ENCODE results near the gene DGKB.

DGKB gene

GRCh38 chr7:14125998-14126397 is 776.6 kb downstream of the DGKB start:
- ChIA-PET CTCF (no interaction called here), POLR2A (no interaction called here)
- DNase-seq (ENCODE audit: extremely low spot score) = no peak
- no peak for TF ChIP-seq BHLHE40 (IDR thresholded peaks at IDR 0.05; ENCODE audit: borderline replicate concordance)

- ChIA-PET POLR2A (no interaction called here), CTCF (no interaction called here)
- no peak for DNase-seq (ENCODE audit: extremely low spot score)
- no peak for TF ChIP-seq TARDBP (IDR thresholded peaks at IDR 0.05)
- no peak for TF ChIP-seq FOXM1 (IDR thresholded peaks at IDR 0.05; ENCODE audit: borderline replicate concordance)
- TF ChIP-seq ZNF384 (IDR thresholded peaks at IDR 0.05) = no peak
- no peak for TF ChIP-seq FOXA1 (IDR thresholded peaks at IDR 0.05)
- TF ChIP-seq ARNT (IDR thresholded peaks at IDR 0.05) = no peak
- no peak for TF ChIP-seq NFRKB (IDR thresholded peaks at IDR 0.05)
- TF ChIP-seq LEF1 (IDR thresholded peaks at IDR 0.05; ENCODE audit: borderline replicate concordance) = no peak
- TF ChIP-seq HDGF (IDR thresholded peaks at IDR 0.05; ENCODE audit: borderline replicate concordance) = no peak
- TF ChIP-seq ELF4 (IDR thresholded peaks at IDR 0.05) = no peak
- TF ChIP-seq SP1 (IDR thresholded peaks at IDR 0.05) = no peak
- TF ChIP-seq SUZ12 (IDR thresholded peaks at IDR 0.05) = no peak
- TF ChIP-seq BHLHE40 (IDR thresholded peaks at IDR 0.05; ENCODE audit: borderline replicate concordance) = no peak
- no peak for TF ChIP-seq L3MBTL2 (conservative IDR thresholded peaks at IDR 0.05)
- no peak for TF ChIP-seq CTBP1 (IDR thresholded peaks at IDR 0.05; ENCODE audit: borderline replicate concordance)
- no peak for TF ChIP-seq PKNOX1 (IDR thresholded peaks at IDR 0.05)
- no peak for TF ChIP-seq FOXK2 (IDR thresholded peaks at IDR 0.05)
These were observed 777.8 kb downstream of the DGKB start for GRCh38 chr7:14124716-14125115.

- ChIA-PET POLR2A (no interaction called here), CTCF (no interaction called here)
- TF ChIP-seq FOXM1 (IDR thresholded peaks at IDR 0.05; ENCODE audit: borderline replicate concordance) (no peak), HDGF (IDR thresholded peaks at IDR 0.05; ENCODE audit: borderline replicate concordance) (no peak), ZNF384 (IDR thresholded peaks at IDR 0.05) (no peak), ELF4 (IDR thresholded peaks at IDR 0.05) (no peak), FOXK2 (IDR thresholded peaks at IDR 0.05) (no peak), PKNOX1 (IDR thresholded peaks at IDR 0.05) (no peak), SP1 (IDR thresholded peaks at IDR 0.05) (no peak), CTBP1 (IDR thresholded peaks at IDR 0.05; ENCODE audit: borderline replicate concordance) (no peak), SUZ12 (IDR thresholded peaks at IDR 0.05) (no peak)
- DNase-seq (ENCODE audit: extremely low spot score) = no peak
These were observed 778.6 kb downstream of the DGKB start for GRCh38 chr7:14123923-14124322.

GRCh38 chr7:14115701-14116100 is 786.9 kb downstream of the DGKB start:
- no peak for TF ChIP-seq ELF4 (IDR thresholded peaks at IDR 0.05)
- no peak for TF ChIP-seq ARNT (IDR thresholded peaks at IDR 0.05)
- TF ChIP-seq L3MBTL2 (conservative IDR thresholded peaks at IDR 0.05) = no peak
- TF ChIP-seq FOXM1 (IDR thresholded peaks at IDR 0.05; ENCODE audit: borderline replicate concordance) = no peak
- TF ChIP-seq TARDBP (IDR thresholded peaks at IDR 0.05) = no peak
- TF ChIP-seq HDGF (IDR thresholded peaks at IDR 0.05; ENCODE audit: borderline replicate concordance) = no peak
- TF ChIP-seq FOXK2 (IDR thresholded peaks at IDR 0.05) = no peak
- TF ChIP-seq FOXA1 (IDR thresholded peaks at IDR 0.05) = no peak
- TF ChIP-seq SP1 (IDR thresholded peaks at IDR 0.05) = no peak
- no peak for DNase-seq (ENCODE audit: extremely low spot score)
- POLR2A ChIA-PET = no interaction called here
- CTCF ChIA-PET = no interaction called here

GRCh38 chr7:14104861-14105260 is 797.7 kb downstream of the DGKB start:
- ChIA-PET CTCF (no interaction called here), POLR2A (no interaction called here)
- no peak for DNase-seq (ENCODE audit: extremely low spot score)
- TF ChIP-seq HDGF (IDR thresholded peaks at IDR 0.05; ENCODE audit: borderline replicate concordance) (no peak), SUZ12 (IDR thresholded peaks at IDR 0.05) (no peak), L3MBTL2 (conservative IDR thresholded peaks at IDR 0.05) (no peak), NFRKB (IDR thresholded peaks at IDR 0.05) (no peak), ARNT (IDR thresholded peaks at IDR 0.05) (no peak), SP1 (IDR thresholded peaks at IDR 0.05) (no peak), PKNOX1 (IDR thresholded peaks at IDR 0.05) (no peak), CTBP1 (IDR thresholded peaks at IDR 0.05; ENCODE audit: borderline replicate concordance) (no peak)

GRCh38 chr7:14096159-14096558 is 806.4 kb downstream of the DGKB start:
- TF ChIP-seq HDGF (IDR thresholded peaks at IDR 0.05; ENCODE audit: borderline replicate concordance) (no peak), CTBP1 (IDR thresholded peaks at IDR 0.05; ENCODE audit: borderline replicate concordance) (no peak)
- CTCF ChIA-PET = no interaction called here
- POLR2A ChIA-PET = no interaction called here
- DNase-seq (ENCODE audit: extremely low spot score) = no peak

GRCh38 chr7:14095233-14095950 is 807.2 kb downstream of the DGKB start:
- TF ChIP-seq FOXK2 (IDR thresholded peaks at IDR 0.05) (no peak), ELF4 (IDR thresholded peaks at IDR 0.05) (no peak), SP1 (IDR thresholded peaks at IDR 0.05) (no peak), FOXM1 (IDR thresholded peaks at IDR 0.05; ENCODE audit: borderline replicate concordance) (no peak), BHLHE40 (IDR thresholded peaks at IDR 0.05; ENCODE audit: borderline replicate concordance) (no peak), L3MBTL2 (conservative IDR thresholded peaks at IDR 0.05) (no peak), TARDBP (IDR thresholded peaks at IDR 0.05) (no peak), SUZ12 (IDR thresholded peaks at IDR 0.05) (no peak), HDGF (IDR thresholded peaks at IDR 0.05; ENCODE audit: borderline replicate concordance) (no peak), CTBP1 (IDR thresholded peaks at IDR 0.05; ENCODE audit: borderline replicate concordance) (no peak), ZNF384 (IDR thresholded peaks at IDR 0.05) (no peak), LEF1 (IDR thresholded peaks at IDR 0.05; ENCODE audit: borderline replicate concordance) (no peak)
- ChIA-PET POLR2A (no interaction called here), CTCF (no interaction called here)
- no peak for DNase-seq (ENCODE audit: extremely low spot score)

All from HEK293T (cell line).